Right hindlimb (tissue), 1 donor: ENCODE results near the gene DROSHA.
"Not testable (repeated sequence)": the region's sequence is repeated elsewhere in the genome, so short reads cannot be mapped to it uniquely, and the experiment has no call there.

Source experiments
- DNase-seq: peaks from one replicate; pipeline ENCODE4 v3.0.0-alpha.2; 2018

The DROSHA gene

DNA sequence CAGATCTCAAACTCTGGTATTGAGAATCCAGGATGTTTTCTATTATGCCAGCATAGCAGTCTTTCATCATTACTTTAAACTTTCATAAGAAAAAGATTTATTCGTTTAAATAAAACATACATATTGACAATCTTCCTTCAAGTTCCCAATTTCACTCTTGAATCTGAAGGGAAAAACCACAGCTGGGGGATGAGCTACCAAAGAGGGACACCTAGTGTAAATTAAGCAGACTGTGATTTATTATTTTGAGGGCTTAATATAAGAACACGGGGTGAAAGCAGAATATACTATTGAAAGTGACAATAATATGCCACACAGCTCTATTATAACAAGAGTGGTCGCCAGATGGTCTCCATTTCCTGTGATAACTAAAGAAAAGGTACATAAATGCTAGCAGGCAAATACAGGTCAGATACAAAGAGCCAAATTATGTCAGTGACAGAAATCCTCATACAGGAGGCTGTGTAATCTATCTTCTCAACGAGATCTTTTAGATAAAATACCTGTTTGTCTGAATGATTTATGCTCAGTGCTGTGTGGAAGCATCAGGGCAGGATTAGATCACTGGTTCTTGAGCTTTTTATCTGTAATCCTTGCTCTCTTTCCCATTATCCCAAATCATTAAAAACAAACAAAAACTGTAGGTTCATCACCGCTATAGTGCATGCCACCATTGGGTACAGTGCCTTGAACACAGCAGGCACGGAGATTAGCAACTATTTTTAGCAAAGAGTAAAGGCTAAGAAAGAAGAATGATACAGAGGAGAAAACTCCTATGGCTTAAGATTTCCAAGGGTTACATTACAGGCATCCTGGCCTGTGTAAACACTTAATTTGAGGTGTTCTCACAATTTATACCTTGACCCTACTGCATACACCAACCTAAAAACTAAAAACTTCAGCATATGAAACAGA lies 116.6 kb downstream of the DROSHA start:
- no peak for DNase-seq

DNA sequence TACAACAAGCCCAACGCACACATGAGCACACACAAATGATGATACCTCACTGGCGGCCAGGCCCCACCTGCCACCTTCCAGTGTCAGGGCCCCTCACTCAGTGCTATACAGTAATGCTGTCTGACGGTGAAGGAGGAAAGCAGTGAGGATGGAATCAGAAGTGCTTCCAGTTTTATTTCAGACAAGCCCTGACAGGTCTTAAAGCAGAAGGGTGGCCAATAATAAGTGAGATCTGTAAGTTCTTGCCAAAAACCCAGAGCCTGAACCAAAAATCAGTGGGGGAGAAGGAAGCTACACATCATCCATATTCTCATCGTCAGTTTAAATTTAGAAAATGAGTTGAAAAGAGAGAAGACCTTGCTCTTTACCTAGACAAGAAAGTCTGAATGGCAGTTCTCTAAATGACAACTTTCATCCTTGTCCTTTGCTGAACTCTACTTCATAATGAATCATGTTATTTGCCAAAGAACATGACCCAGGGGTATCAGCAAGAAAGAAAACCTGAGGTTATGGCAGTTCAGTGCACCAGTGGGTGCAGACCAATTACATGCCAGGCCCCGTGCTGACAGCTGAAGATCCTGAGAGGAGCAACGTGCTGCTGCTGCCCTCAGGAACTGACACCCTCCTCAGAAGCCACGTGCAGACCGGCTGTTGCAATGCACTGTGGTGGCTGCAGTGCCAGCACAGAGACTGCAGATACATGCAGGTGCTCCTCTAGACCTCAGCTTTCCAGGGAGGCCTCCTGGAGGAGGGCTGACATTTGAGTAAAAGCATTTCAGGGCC lies 118.7 kb downstream of the DROSHA start:
- no peak for DNase-seq

DNA sequence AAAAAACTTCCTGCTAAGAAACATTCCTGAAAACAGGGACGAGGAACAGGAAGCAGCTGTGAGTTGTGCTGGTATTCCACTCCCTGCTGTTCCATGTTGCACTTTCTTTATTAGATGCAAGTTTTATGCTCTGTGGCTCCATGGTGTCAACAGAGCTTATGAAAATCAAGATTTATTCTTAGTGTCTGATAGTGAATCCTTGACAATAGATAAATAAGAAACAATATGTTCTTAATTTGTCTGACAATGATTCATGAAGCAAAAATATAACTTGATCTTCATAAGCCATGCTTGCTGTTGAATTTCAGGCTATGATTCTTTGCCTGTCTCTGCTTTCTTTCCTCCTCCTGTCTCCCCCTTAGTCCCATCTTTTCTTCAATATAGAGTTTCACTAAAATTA lies 119.6 kb downstream of the DROSHA start:
- DNase-seq, result no peak

DNA sequence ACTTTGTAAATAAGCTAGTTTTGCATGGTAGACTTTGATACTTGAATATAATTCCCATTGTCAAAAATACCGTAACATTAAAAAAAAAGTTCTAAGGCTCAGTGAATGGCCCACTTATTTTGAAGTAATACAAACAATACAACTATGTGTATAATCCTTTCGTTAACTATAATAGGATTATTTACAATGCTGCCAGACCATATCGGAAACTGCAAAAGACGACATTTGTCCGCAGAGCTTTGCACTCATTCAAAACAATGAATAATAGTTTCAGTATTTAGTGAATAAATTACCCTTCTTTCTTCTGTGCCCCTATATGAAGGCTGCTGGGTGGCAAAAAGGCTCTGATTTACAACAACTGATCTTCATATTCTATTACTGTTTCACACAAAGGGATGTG lies 121.8 kb downstream of the DROSHA start:
- DNase-seq, result no peak

DNA sequence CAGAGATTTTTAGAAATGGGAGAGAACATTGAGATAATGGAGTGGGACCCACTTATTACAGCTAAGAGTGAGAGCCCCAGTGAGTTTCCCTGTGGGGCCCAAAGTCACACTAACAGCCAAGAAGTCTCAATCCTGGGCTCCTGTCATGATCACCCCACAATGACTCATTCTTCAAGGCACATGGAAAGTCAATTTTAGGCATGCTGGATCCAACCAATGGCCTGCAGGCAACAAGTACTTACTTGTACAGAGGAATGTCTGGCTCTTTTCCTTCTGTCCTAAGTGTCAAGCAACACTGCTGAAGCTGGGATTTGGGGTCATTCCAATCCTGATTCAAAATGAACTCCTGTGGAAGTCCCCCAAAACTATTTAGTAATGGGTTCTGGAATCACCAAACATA lies 123.1 kb downstream of the DROSHA start:
- no peak for DNase-seq

DNA sequence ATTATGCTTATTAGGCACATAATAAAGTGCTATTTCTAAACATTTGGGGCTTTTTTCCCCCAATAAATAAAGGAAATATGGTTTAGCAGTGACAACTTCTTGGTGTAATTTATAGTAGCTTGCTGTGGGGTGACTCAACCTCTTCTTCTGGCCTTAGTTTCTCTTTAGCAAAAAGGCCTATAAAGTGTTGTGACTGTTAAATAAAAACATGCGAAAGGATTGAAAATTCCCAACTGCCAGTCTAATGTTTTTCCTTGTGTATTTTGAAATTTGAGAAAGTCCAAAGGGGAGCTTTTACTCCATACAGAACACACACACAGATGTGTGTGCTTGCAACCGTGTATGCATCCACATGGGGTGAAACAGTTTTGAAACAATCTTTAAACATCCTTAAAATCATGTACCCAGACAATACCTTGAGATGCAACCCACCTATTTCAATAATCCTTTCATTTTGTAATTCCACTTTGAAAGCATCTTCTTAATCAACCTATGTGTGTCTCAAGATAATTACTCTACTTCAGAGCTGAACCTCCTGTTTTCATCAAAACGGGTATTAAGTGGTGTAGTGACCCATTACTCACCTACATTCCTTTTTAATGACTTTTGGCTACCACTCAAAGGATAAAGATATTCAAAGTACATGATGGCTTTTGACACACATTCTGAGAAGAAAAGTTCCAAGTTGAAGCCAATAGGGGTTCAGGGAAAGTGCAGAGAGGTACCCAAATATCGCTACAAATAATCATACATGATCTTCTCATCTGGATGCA lies 123.8 kb downstream of the DROSHA start:
- no peak for DNase-seq

DNA sequence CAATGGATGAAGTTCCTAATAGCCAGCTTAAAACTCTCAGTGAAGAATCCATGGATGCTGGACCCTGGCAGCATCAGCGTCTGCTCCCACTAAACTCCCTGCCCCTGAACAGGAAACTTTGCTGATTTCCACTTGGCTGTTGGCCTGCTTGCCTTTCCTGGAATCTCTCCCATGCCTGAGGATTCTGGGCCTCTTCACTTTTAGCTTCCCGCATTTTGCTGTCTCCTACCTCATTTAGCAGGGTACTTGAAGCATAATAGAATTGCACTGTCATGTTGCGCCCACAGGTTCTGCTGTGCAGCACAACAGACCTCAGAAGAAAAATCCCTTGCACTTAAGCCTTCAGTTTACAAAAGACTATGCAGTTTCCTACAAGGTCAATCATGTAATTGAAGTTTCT lies 127.6 kb downstream of the DROSHA start:
- DNase-seq, result no peak

DNA sequence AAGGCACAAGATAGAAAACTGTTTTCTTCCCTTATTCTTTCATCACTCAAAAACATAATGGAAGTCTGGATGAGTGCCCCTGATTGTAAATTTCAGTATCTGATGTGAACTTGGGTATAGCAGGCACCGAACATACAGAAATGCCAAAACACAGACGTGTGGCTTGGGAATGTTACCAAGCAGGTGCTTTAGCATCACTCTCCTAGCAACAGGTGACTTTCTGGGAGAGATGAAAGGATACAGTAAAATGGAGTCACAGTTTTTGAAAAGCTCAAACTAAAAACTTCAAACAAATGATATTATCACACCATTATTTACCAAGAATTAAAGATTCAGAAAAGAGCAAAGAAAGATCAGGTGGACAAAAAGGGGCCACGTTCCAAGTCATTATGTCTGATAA lies 130.2 kb downstream of the DROSHA start:
- DNase-seq, result no peak

DNA sequence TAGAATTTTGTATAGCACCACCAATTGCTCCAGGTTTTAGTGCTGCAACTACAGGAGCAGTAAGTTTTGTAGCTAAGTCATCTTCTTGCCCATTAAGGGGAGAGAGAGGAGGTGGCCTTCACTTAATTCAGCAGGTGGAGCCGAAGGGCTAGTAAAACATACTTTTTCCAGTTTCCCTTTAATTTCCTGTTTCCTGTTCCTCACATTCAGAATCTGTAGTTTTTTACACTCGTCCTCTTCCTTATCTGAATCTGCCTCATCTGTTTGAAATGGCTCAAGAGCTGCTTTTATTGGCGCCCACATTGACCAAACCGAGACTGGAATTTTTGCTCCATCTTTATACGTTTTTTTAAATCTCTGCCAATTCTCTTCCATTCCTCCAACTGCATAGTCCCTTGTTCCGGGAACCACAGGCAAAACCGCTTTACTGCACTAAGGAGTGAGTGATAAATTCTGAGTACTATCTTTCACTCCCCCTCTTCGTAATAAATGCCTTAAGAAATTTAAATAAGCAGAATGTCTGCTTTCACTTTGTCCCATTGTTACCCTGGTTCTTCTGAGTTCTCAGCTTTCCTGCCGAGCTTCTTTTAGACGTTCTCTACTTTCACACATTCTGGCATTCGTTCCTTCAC lies 133.9 kb downstream of the DROSHA start:
- no peak for DNase-seq

DNA sequence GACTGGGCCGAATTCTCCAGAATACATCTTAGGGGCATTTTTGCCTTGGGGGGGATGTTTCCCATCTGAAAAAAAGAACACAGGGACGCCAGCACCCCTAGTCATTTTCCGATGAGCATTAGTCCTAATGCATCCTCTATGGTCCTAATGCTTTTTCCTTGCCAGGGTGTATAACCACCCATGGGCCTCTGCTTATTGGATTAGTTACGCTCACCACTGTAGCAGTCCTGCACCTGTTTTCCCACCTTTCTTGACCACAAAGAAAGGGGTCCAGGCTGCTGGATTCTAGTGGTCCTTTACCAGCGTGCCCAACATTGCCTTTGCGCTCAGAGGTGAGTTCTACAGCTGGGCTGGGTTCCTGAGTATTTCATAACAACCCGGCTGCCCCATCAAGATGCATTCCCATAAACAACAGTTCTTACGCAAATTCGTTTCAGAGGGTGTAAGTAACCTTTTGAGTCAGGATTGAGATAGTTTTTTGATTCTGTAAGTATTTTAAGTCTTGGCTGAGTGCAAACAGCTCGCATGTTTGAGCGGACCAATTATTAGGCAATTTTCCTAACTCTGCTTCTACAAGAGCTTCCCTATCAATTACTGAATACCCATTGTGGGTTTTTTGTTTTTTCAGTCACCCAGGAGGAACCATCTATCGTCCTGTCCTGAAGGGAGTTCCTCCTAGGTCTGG lies 135.1 kb downstream of the DROSHA start:
- DNase-seq, result no peak

DNA sequence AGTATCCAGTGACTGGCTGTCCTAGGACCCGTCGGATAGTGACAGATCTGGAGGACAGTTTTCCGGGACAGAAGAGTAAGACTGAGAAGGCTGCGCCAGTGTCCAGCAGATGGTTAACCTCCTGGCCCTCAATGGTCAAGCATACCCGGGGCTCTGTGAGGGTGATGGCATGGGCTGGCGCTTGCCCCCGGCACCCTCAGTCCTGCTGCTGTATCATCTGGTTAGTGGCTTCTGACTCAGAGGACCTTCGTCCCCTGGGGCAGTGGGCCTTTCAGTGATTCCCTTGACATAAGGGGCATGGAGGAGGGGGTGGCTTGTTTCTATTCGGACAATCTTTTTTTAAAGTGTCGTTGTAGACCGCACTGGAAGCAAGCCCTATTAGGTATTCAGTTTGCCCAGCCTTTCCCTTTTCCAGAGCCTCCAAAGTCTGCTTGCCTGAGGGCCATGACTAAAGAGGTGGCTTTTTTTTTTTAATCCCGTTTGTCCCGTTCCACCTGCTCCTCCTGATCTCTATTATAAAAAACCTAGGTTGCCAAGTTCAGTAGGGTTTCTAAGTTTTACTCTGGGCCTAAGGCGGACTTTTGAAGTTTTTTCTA lies 136.3 kb downstream of the DROSHA start:
- not testable (repeated sequence) for DNase-seq

DNA sequence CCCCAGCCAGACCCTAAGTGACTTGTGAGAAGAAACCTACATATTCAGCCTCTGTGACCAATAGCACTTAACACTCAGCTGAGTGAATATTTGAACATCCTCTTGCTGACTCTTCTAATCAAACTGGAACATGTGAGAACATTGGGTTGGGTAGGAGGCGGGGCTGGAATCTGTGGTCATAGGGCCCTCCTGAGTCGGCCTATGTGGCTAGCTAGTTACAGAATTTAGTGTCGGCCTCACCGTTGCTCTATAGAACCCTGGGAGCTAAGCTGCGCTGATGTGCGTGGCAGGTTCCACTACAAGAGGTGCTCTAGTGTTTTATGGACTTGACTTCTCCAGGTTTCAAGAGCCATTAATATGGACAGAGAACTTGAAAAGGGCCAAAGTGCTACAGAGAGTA lies 138.8 kb downstream of the DROSHA start:
- DNase-seq, result no peak

DNA sequence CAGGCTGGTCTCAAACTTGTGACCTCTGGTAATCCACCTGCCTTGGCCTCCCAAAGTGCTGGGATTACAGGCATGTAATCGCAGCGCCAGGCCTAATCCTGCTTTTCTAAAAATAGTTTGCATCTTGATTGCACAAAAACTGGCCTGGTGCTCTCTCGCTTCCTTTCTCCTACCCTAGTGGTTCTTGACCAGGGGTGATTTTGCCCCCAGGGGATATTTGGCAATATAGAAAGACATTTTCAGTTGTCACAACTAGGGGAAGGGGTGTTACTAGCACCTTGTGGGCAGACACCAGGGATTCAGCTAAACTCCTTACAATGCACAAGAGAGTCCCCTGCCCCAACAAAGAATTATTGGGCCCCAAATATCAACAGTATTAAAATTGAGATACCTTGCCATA lies 139.8 kb downstream of the DROSHA start:
- DNase-seq, result no peak

DNA sequence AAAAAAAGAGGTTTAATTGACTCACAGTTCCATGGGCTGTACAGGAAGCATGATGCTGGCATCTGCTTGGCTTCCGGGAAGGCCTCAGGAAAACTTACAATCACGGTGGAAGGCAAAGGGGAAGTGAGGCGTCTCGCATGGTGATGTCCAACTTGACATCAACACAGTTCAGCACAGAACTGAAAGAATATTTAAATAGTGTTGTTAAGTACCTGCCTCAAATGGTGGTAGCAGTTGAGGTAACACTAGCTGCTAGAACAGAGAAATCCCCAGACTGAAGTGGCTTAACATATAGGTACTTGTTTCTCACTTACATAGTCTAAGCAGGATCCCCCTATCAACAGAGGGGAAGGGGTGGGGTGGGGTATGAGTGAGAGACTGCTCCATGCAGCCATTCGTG lies 141.6 kb downstream of the DROSHA start:
- DNase-seq, result no peak

DNA sequence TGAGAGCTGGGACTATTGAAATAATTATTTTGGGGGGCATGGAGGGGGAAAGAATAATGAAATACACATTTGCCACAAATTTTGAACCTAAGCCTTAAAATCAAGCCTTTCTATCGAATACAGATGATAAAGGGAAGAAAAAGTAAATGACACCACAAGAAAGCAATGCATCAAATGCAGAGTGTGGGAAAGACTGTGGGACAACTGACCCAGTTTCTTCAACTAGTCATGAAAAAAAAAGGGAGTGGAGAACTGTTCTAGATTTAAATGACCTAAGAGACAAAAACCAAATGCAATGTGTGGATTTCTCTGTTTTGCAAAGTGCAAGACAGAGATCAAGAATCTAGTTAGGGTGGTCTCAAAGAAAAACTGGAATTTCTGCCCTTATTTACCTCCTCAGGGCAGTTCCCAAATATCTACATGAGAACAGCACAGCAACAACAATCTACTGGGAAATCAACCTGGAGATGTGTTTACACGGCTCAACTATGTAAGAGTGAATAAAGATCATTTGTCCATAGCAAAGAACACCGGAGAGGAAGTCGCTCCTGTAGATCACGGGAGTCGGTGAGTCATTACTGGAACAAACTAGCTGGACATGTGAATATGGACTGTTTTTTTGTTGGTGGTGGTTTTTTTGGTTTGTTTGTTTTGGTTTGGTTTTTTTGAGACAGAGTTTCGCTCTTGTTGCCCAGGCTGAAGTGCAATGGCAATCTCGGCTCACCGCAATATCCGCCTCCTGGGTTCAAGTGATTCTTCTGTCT lies 145.9 kb downstream of the DROSHA start:
- DNase-seq, result no peak

DNA sequence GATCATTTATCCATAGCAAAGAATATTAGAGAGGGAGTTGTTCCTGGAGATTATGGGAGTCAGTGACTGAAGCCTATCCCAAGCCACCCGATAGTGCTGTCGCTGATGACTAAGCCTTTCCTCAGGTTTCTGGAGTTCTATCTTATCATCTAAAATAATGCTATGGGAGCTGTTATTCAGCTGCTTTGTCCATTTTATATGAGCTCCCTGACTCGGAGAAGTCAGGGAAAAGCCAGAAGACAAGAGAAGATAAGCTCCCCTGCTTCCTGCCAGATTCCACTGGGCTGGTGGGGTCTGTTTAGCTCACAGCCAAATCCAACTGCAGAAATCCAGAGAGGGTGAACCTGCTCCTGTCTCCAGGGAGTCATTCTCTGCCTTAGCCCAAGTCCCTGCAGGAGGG lies 148.2 kb downstream of the DROSHA start:
- DNase-seq, result no peak

DNA sequence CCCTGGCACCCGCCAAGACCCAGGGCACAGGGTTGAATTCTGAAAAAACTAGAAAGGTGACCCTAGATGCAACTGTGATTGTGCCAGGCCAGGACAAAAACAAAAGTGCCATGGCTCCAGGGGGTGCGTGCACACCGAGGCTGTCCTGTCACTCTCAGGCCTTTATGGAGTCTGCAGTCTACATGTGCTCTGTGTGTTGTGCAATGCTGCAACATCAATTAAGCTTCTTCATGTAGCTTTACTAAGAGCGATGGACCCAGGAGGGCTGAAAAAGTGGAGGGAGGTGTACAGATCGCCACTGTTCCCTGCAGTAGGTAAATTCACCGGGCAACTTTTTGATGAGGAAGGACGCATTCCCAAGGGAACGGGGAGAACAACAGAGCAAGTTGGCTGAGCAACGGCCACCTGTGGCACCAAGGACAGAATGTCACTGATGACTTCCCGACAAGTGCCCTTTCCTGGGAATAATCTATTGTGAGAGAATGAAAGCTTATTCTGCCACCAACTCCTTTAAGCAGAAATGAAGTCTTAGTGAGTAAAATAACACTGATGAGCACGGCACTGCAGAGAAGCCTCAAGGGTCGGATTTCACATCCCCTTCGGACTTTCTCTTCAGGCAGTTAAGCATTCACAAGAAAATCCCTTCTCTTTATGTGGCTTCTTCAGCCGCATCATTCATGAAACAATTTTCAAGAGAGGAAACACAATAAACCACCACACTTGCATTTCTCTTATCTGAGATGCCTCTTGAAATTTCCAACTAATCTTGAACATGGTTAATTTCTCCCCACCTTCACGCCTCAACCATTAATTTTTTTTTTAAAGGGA lies 149.6 kb downstream of the DROSHA start:
- DNase-seq, result no peak

DNA sequence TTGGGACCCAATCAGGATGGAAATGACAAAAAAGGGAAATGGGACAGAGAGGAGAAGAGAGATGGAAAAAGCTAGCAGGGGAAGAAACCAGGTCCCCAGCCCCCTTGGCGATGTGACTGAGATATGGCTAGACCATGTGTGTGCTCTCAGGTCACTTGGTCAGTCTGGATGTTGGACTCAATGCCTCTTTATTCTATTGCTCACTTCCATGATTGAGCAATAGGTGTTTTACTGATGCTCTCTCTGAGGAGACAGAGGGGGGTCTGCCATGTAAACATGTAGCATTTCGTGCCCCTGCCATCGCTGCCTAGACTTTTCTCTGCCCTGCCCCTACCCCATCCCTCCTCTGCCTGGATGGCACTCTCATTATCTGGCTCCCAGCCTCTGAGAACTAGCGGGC lies 150.6 kb downstream of the DROSHA start:
- no peak for DNase-seq

DNA sequence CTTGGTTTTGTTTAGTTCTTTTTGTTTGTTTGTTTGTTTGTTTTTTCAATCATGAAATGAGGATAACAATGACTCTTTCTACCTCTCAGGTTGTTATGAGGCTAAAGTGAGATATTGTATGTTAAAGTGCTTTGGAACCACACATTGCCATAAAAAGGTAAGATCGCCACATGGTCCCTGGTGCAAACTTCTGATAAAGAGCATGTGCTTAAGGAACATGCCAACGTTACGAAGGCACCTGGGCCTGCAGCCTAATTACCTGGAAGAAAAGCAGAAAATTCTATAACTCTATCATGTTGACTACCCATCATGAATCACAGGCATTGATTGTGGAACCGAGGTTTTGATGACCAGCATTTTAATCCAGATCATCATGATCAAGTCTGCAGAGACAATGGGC lies 151.8 kb downstream of the DROSHA start:
- no peak for DNase-seq

DNA sequence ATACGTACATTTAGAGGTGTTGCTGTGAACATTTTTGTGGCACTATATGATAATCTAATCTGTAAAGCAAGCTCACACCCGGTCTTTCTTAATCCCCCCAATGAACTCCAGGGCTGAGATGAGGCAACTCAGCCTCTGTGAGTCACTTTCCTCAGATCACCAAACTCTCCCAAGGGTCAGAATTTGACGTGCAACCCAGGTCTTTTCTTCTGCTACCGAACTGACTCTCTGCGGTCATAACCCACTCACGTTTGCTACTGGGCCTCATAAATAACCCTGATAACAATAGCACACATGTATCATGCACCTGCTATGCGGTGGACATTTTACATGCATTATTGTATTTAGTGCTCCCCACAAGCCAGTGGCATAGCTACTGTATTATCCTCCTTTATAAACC lies 153.1 kb downstream of the DROSHA start:
- no peak for DNase-seq
